Upper lobe of left lung (tissue), 4 donors: Measurements from ENCODE around the gene RRAGA.

Source experiments
- EP300 ChIP-seq, 4 donors: sonication (generic); formaldehyde crosslinking; IDR thresholded peaks; one replicate each; pipeline ENCODE4 v1.5.1; 2017; ENCODE audit warnings: antibody characterized with exemption in 4 of 4, control low read depth in 2 of 4
- POLR2A ChIP-seq, 4 donors: fragments of 450-650 bp; IDR thresholded peaks; one replicate each; pipeline ENCODE4 v1.5.1; 2016 to 2017; ENCODE audit warnings: antibody characterized with exemption in 4 of 4, mild to moderate bottlenecking in 2 of 4
- POLR2AphosphoS5 ChIP-seq, 2 donors: sonication (generic); formaldehyde crosslinking; IDR thresholded peaks; one replicate each; pipeline ENCODE4 v1.5.1; 2017; ENCODE audit warnings: antibody characterized with exemption in 2 of 2
- TF ChIP-seq, protein P1 (sequence below), 6 experiments: fragments of 450-650 bp in 4 of 6; fragments of 200-600 bp in 2 of 6; sonication (generic) in 2 of 6; IDR thresholded peaks; one replicate each; pipeline ENCODE4 v1.5.1; 2016 to 2019; ENCODE audit warnings: antibody characterized with exemption in 6 of 6

DNA sequence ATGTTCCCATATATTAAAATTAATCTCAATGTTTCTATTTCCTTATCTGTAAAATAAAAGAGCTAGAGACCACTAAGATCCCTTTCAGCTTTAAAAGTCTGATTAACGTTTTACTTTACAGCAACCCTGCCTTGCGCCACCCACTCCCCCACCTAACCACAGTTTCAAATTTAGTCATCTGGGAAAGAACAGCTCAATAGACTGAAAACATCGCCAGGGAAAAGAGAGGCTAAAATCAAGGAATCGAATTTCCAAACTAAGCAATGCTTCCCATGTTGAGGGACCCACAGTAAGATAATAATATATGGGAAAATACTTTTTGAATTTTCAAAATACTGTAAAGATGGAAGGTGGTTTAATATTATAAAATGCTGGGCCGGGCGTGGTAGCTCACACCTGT is 22.9 kb upstream of the RRAGA start:
- TF ChIP-seq, protein P1, sequence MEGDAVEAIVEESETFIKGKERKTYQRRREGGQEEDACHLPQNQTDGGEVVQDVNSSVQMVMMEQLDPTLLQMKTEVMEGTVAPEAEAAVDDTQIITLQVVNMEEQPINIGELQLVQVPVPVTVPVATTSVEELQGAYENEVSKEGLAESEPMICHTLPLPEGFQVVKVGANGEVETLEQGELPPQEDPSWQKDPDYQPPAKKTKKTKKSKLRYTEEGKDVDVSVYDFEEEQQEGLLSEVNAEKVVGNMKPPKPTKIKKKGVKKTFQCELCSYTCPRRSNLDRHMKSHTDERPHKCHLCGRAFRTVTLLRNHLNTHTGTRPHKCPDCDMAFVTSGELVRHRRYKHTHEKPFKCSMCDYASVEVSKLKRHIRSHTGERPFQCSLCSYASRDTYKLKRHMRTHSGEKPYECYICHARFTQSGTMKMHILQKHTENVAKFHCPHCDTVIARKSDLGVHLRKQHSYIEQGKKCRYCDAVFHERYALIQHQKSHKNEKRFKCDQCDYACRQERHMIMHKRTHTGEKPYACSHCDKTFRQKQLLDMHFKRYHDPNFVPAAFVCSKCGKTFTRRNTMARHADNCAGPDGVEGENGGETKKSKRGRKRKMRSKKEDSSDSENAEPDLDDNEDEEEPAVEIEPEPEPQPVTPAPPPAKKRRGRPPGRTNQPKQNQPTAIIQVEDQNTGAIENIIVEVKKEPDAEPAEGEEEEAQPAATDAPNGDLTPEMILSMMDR (IDR thresholded peaks at IDR 0.05): no peak
- TF ChIP-seq EP300 (IDR thresholded peaks at IDR 0.05) (no peak), POLR2AphosphoS5 (IDR thresholded peaks at IDR 0.05) (no peak), POLR2A (IDR thresholded peaks at IDR 0.05) (no peak)
